ENCODE data around the gene USH1G. TPM values are rescaled to one million over a fixed set of nuclear protein-coding genes. Genes with fewer than 3 reads are reported as not detected.

The USH1G gene
- polyA plus RNA-seq, 4 donors: 0.69 to 0.91 (median 0.74) TPM

Other genes starting within 250 kb of the USH1G start
- gene CD300LF, start 210.3 kb downstream of the USH1G start, polyA plus RNA-seq (ENCODE audit: insufficient read length in 4 of 4): under 1 TPM; 0.16 to 0.50 (median 0.27) TPM
- 1 to 10 TPM; 4.0 to 6.0 (median 5.4) TPM for gene RAB37, start 186.0 kb downstream of the USH1G start, polyA plus RNA-seq (ENCODE audit: insufficient read length in 4 of 4)
- 100 to 1,000 TPM; 165 to 210 (median 175) TPM for gene NHERF1, start 174.6 kb downstream of the USH1G start, polyA plus RNA-seq (ENCODE audit: insufficient read length in 4 of 4)
- 10 to 100 TPM; 41.6 to 47.2 (median 43.9) TPM for gene NAT9, start 146.9 kb downstream of the USH1G start, polyA plus RNA-seq (ENCODE audit: insufficient read length in 4 of 4)
- under 1 TPM; 0.13 to 0.28 (median 0.22) TPM for gene GRIN2C, start 63.4 kb downstream of the USH1G start, polyA plus RNA-seq (ENCODE audit: insufficient read length in 4 of 4)
- gene FDXR, start 50.3 kb downstream of the USH1G start, polyA plus RNA-seq (ENCODE audit: insufficient read length in 4 of 4): 1 to 10 TPM; 6.6 to 9.8 (median 7.5) TPM
- gene FADS6, start 29.6 kb downstream of the USH1G start, polyA plus RNA-seq (ENCODE audit: insufficient read length in 4 of 4): under 1 TPM; 0.26 to 0.67 (median 0.45) TPM
- gene OTOP2, start 1.0 kb upstream of the USH1G start, polyA plus RNA-seq (ENCODE audit: insufficient read length in 4 of 4): under 1 TPM in 2 of 4 donors, not detected in 2; 0.03 to 0.10 TPM
- gene OTOP3, start 12.6 kb upstream of the USH1G start, polyA plus RNA-seq (ENCODE audit: insufficient read length in 4 of 4): not detected
- gene HID1, start 49.5 kb upstream of the USH1G start, polyA plus RNA-seq (ENCODE audit: insufficient read length in 4 of 4): 10 to 100 TPM; 12.6 to 16.3 (median 14.7) TPM
- gene CDR2L, start 64.4 kb upstream of the USH1G start, polyA plus RNA-seq (ENCODE audit: insufficient read length in 4 of 4): 10 to 100 TPM in 1 of 4 donors, 1 to 10 TPM in 3; 8.5 to 11.2 (median 8.8) TPM
- gene MRPL58, start 89.4 kb upstream of the USH1G start, polyA plus RNA-seq (ENCODE audit: insufficient read length in 4 of 4): 10 to 100 TPM; 26.4 to 29.6 (median 27.7) TPM
- 100 to 1,000 TPM; 323 to 364 (median 341) TPM for gene ATP5PD, start 123.7 kb upstream of the USH1G start, polyA plus RNA-seq (ENCODE audit: insufficient read length in 4 of 4)
- 10 to 100 TPM; 32.8 to 35.4 (median 33.8) TPM for gene KCTD2, start 124.0 kb upstream of the USH1G start, polyA plus RNA-seq (ENCODE audit: insufficient read length in 4 of 4)
- 10 to 100 TPM; 24.1 to 32.3 (median 27.8) TPM for gene SLC16A5, start 164.7 kb upstream of the USH1G start, polyA plus RNA-seq (ENCODE audit: insufficient read length in 4 of 4)
- gene ARMC7, start 186.7 kb upstream of the USH1G start, polyA plus RNA-seq (ENCODE audit: insufficient read length in 4 of 4): 10 to 100 TPM; 16.0 to 19.4 (median 18.2) TPM
- gene NT5C, start 208.5 kb upstream of the USH1G start, polyA plus RNA-seq (ENCODE audit: insufficient read length in 4 of 4): 10 to 100 TPM; 46.0 to 72.2 (median 49.5) TPM
- 100 to 1,000 TPM in 1 of 4 donors, 10 to 100 TPM in 3; 84.2 to 116 (median 88.5) TPM for gene JPT1, start 231.3 kb upstream of the USH1G start, polyA plus RNA-seq (ENCODE audit: insufficient read length in 4 of 4)